GM19397 (cell line): Measurements from ENCODE around the gene RAB3A.

Experiments used
- ATAC-seq: cut with Tn5 transposase; IDR thresholded peaks from one replicate; pipeline ENCODE4 v1.9.1; 2021; ENCODE audit warnings: mild to moderate bottlenecking, moderate library complexity; ENCODE audit not compliant: unreplicated experiment

The RAB3A gene

GRCh38 chr19:18203863-18204393 is at the start of gene RAB3A:
Gene RAB3A, minus strand, starts transcription at chr19:18204042. Its CDS starts 1,302 bp downstream, at chr19:18202740.
- peak; percentile 88 for ATAC-seq

- ATAC-seq, result no peak
Observed at GRCh38 chr19:18253130-18253529, 49.3 kb upstream of the RAB3A start.

- ATAC-seq, result no peak
Observed at GRCh38 chr19:18252370-18252717, 48.5 kb upstream of the RAB3A start.

DNA sequence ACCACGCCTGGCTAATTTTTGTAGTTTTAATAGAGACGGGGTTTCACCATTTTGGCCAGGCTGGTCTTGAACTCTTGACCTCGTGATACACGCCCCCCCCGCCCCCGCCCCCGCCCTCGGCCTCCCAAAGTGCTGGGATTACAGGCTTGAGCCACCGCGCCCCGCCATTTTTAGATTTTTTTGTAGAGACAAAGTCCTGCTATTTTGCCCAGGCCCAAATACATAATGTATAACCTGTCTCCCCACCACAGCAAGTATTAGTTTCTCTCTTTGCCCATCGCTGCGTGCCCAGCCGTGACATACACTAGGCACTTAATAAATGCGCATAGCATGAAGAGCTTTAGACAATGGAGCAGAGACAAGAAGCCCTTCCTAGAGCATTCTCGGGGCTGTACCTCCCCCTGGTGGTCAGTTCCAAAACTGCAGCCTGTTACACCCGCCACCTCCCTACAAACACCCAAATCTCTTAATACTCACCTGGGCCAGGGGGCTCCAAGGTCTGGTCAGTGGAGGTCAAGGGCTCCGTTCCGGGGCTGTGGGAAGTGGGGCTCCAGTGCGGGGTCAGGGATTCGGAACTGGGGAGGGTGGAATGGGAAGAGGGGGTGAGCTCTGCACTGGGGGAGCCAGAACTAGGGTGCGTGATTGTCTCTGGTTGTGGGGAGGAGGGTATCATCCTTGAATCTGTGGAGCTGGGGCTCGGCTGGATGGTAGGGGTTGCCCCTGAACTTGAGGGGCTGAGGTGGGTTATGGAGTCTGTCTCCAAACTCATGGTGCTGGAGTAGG is 47.9 kb upstream of the RAB3A start:
- ATAC-seq, result no peak

DNA sequence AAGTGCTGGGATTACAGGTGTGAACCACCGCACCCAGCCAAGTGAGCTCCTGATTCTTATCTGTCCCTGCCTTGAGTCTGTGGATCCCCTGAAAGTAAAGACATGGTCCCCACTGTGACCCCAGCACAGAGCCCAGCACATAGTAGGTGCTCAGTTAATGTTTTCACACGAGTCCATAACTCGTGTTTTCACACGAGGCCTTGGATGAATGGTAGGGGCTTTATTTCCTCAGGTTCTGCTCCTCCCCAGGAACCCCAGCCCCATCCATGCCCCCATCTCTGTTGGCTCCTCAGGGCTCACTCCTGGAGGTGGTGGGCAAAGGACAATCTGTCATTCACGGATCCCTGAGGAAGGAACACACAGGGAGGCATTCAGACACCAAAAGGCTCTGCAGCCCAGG is 46.0 kb upstream of the RAB3A start:
- ATAC-seq, result no peak

DNA sequence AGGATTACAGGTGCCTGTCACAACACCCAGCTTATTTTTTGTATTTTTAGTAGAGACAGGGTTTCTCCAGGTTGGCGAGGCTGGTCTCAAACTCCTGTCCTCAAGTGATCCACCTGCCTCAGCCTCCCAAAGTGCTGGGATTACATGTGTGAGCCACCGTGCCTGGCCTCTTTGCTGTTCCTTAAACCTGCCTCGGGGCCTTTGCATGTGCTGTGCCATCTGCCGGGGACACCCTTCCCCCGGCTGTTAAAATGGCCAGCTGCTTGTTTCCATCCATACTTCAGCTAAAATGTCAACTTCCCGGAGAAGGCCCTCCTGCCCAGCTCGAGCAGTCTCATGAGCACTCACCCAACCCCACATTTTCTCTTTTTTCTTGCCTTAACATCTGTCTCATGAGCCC is 41.5 kb upstream of the RAB3A start:
- no peak for ATAC-seq

GRCh38 chr19:18239303-18239702 is 35.5 kb upstream of the RAB3A start:
- no peak for ATAC-seq

- ATAC-seq, result no peak
Observed at GRCh38 chr19:18234194-18234593, 30.4 kb upstream of the RAB3A start.

GRCh38 chr19:18233224-18233825 is 29.5 kb upstream of the RAB3A start:
- no peak for ATAC-seq

GRCh38 chr19:18232540-18233223 is 28.8 kb upstream of the RAB3A start:
- no peak for ATAC-seq

DNA sequence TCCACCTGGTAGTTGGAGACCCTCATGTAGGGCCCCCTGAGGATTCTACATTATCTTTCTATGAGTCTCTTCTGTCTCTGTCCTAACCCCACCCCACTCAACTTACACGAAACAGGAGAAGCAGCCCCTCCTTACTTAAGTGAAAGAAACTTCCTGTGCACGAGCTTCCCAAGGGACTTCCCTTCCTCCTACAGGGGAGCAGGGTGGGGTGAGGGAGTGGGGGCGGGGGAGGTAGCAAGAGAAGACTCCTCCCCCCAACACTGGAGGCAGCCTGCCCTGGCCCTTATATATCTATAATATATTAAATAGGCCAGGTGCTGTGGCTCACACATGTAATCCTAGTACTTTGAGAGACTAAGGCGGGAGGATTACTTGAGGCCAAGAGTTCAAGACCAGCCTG is 27.9 kb upstream of the RAB3A start:
- no peak for ATAC-seq

DNA sequence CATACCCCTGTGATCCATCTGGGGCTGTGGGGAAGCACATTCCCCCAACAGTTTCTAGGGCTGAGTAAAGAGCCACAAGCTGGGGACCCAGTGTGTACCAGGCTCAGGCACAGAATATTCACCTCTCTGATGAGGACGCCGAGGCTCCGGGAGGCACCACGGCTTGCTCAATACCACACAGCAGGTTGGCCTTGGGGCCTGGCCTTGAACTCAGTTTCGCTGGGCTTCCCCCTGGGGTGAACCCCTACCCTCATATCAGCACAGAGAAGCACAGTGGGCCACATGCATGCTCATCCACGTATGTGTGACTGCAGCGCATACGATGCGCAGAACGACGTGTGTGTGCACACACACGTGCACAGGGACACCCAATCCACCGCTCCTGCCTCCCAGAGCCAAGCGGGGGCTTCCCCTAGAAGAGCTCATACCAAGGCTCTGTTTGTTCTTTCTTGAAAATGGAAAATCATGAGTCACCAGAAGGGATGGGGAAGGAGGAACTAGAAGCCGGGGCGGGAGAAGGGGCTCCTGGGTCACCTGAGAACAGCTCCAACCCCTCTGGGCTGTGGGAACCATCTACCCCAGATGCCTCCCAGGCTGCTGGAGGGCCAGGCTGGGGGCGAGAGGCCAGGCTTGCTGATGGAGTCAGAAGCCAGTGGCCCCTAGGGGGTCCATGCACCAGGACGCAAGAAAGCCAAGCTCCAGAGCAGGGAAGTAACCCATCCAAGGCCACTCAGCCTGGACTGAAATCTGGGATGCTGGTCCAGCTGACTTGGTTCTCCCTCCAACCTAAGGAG is 27.3 kb upstream of the RAB3A start:
- ATAC-seq, result no peak

DNA sequence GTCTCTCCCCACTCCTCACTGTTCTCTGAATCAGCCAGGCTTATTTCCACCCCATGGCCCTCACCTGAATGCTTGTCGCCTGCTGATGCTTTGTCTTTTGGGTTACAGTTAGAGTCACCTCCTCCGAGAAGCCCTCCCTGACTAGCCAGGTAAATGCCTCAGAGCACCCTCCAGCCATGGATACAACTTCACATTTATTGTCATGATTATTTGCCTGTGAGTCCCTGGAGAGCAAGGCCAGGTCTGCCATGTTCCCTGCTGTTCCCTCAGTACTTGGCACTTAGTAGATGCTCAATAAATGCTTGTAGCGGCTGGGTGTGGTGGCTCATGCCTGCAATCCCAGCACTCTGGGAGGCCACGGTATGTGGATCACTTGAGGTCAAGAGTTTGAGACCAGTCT is 26.1 kb upstream of the RAB3A start:
- no peak for ATAC-seq

GRCh38 chr19:18229474-18229873 is 25.6 kb upstream of the RAB3A start:
- ATAC-seq, result no peak

- ATAC-seq, result no peak
Observed at GRCh38 chr19:18227781-18228271, 24.0 kb upstream of the RAB3A start.

- ATAC-seq, result no peak
Observed at GRCh38 chr19:18226956-18227780, 23.3 kb upstream of the RAB3A start.

GRCh38 chr19:18225702-18226468 is 22.0 kb upstream of the RAB3A start, which contains the start of gene PDE4C:
Gene PDE4C, minus strand, starts transcription at chr19:18226438. Its CDS starts 23 bp downstream, at chr19:18226415.
- ATAC-seq, result no peak

GRCh38 chr19:18225355-18225701 is 21.5 kb upstream of the RAB3A start:
- ATAC-seq, result no peak
